IPS-20b (cell line): ENCODE data around the gene TRIM25.

Source experiments
- H3K27ac ChIP-seq: one replicate; pipeline ENCODE4 v1.5.1; 2013; ENCODE audit warnings: low read length
- H3K27me3 ChIP-seq: 2 replicates; pipeline ENCODE4 v1.6.1; 2013; ENCODE audit warnings: mild to moderate bottlenecking, low read length, inconsistent platforms; ENCODE audit not compliant: insufficient read depth
- H3K36me3 ChIP-seq: 2 replicates; pipeline ENCODE4 v1.6.1; 2013; ENCODE audit warnings: low read depth, mild to moderate bottlenecking, inconsistent platforms, low read length, moderate library complexity; ENCODE audit not compliant: insufficient read depth
- H3K4me1 ChIP-seq: 2 replicates; pipeline ENCODE4 v1.6.1; 2013; ENCODE audit warnings: mild to moderate bottlenecking, control low read depth, inconsistent platforms, low read length, moderate library complexity; ENCODE audit not compliant: insufficient read depth
- H3K4me3 ChIP-seq: 2 replicates; pipeline ENCODE4 v1.5.1; 2013; ENCODE audit warnings: mild to moderate bottlenecking, low read length, inconsistent platforms
- H3K9ac ChIP-seq: 2 replicates; pipeline ENCODE4 v1.6.1; 2013; ENCODE audit warnings: low read depth, mild to moderate bottlenecking, inconsistent platforms, low read length, moderate library complexity
- H3K9me3 ChIP-seq: 2 replicates; pipeline ENCODE4 v1.6.1; 2013; ENCODE audit warnings: mild to moderate bottlenecking, low read depth, low read length, inconsistent platforms; ENCODE audit not compliant: insufficient read depth

The TRIM25 gene

GRCh38 chr17:56849131-56849530 lies 64.7 kb downstream of the TRIM25 start:
- Histone ChIP-seq H3K4me1 (no peaks in the 10 kb centered on the region), H3K27ac (no peak overlapping the region), H3K9ac (no peak overlapping the region), H3K9me3 (no peaks in the 10 kb centered on the region), H3K36me3 (peaks cover 12% of the 10 kb centered on the region; the same call in 1 of the 2 replicates), H3K27me3 (no peaks in the 10 kb centered on the region), H3K4me3 (no peak overlapping the region)

- H3K36me3 ChIP-seq = peaks cover 12% of the 10 kb centered on the region; the same call in 1 of the 2 replicates
- H3K9me3 ChIP-seq = no peaks in the 10 kb centered on the region
- H3K27ac ChIP-seq = no peak overlapping the region
- H3K4me1 ChIP-seq = no peaks in the 10 kb centered on the region
- no peaks in the 10 kb centered on the region for H3K27me3 ChIP-seq
- H3K4me3 ChIP-seq = no peak overlapping the region
- H3K9ac ChIP-seq = no peak overlapping the region
Observed at GRCh38 chr17:56847106-56847505, 66.7 kb downstream of the TRIM25 start.

GRCh38 chr17:56845934-56846333 lies 67.9 kb downstream of the TRIM25 start:
- Histone ChIP-seq H3K4me3 (no peak overlapping the region), H3K36me3 (peaks cover 12% of the 10 kb centered on the region; the same call in 1 of the 2 replicates), H3K9ac (no peak overlapping the region), H3K27ac (no peak overlapping the region), H3K9me3 (no peaks in the 10 kb centered on the region), H3K27me3 (no peaks in the 10 kb centered on the region), H3K4me1 (no peaks in the 10 kb centered on the region)

GRCh38 chr17:56842577-56842976 lies 71.3 kb downstream of the TRIM25 start:
- H3K9ac ChIP-seq = no peak overlapping the region
- H3K27ac ChIP-seq = no peak overlapping the region
- peaks cover 6% of the 10 kb centered on the region; the same call in 1 of the 2 replicates for H3K4me1 ChIP-seq
- H3K36me3 ChIP-seq = no peaks in the 10 kb centered on the region
- no peaks in the 10 kb centered on the region for H3K27me3 ChIP-seq
- H3K9me3 ChIP-seq = no peaks in the 10 kb centered on the region
- no peak overlapping the region for H3K4me3 ChIP-seq

GRCh38 chr17:56838687-56839086 lies 75.2 kb downstream of the TRIM25 start:
- Histone ChIP-seq H3K9ac (no peak overlapping the region), H3K27me3 (peaks cover 20% of the 10 kb centered on the region), H3K9me3 (no peaks in the 10 kb centered on the region), H3K27ac (no peak overlapping the region), H3K4me3 (no peak overlapping the region), H3K4me1 (peaks cover 19% of the 10 kb centered on the region; the same call in 1 of the 2 replicates), H3K36me3 (no peaks in the 10 kb centered on the region)
